HG02938 (cell line): ENCODE data around the gene LST1.
A peak's percentile ranks its signal among the peaks of the same experiment; 100 is the strongest.

Source experiments
- ATAC-seq: cut with Tn5 transposase; IDR thresholded peaks from one replicate; pipeline ENCODE4 v1.9.1; 2021; ENCODE audit warnings: mild to moderate bottlenecking, moderate library complexity; ENCODE audit not compliant: unreplicated experiment

The LST1 gene

DNA sequence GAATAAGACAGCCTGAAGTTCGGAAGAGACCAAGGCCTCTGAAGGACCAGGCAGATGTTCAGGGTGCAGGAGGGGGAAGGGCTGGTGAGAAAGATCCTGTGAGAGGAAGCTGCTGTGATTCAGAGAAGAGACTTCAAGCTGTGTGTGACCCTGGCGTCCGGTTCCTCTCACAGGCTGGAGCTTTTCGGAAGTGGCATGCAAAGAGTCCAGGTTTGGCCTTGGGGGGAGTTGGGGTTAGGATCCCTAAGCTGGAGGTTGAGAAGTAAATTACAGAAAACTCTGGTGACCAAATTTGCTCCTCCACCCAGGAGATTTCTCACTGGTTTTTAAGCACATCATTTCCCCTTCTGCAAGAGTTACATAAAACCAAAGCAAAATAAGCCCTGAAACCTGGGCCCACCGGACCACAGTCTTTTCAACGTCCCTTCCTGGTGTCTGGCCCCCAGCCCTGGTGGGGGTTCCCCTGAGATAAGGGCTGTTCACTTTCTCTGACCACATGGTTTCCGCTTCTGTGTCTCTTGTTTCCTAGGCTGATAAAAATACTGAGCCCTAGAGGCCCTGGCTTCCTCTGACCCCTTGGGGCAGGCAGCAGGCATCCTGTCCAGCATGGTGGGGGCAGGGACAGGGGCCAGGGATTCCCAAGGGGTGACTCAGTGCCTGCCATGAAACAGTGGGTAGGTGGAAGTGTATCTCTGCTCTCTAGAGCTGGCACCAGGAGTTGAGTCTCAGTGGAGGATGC lies 25.9 kb upstream of the LST1 start:
- ATAC-seq, result peak; percentile 52

DNA sequence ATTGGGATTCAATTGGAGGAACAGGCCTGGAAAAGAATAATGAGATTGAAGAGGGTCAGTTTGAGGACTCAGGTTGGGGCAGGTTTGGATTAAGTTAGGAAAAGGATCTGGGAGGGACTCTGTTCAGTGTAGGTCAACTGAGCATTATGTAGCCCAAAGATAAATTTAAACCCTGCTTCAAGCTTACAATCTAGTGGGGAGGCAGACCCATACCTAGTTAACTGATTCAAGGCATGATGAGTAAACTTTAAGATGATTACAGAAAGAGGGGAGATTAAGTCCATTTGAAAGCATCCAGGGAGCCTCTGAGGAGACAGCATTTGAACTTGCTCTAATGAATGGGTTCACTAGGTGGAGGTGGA lies 25.4 kb upstream of the LST1 start:
- no peak for ATAC-seq

DNA sequence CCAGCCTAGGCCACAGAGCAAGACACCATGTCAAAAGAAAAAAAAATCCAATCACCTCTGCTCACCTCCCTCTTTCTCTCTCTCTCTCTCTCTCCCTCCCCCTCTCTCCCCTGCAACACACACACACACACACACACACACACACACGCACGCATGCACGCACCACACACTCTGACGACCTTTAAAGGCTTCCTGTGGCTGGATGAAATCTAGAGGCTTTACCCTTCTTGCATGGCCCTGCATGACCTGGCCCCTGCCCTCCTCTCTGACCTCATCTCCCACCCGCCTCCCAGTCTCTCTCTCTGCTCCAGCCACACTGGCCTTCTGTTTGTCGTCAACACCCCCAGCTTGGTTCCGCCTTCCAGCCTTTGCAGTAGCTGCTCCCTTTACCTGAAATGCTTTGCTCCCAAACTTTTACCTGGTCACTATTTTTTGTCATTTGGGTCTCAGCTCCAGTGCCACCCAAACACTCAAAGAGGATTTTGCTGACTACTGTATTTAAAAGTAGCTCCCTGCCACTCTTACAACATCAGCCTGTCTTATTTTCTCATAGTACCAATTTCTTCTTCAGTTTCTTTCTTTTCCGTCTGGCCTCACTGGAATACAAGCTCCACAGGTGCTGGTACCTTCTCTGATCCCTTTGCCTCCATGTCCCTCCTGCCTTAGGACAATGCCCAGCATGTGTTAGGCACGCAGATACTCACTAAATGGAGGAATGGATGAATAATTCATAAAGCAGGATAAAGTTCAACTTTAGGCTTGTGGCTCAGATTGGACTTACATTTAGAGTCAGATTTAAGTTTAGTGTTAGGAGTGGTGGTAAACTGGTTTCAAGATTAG lies 18.3 kb upstream of the LST1 start:
- ATAC-seq, result no peak

DNA sequence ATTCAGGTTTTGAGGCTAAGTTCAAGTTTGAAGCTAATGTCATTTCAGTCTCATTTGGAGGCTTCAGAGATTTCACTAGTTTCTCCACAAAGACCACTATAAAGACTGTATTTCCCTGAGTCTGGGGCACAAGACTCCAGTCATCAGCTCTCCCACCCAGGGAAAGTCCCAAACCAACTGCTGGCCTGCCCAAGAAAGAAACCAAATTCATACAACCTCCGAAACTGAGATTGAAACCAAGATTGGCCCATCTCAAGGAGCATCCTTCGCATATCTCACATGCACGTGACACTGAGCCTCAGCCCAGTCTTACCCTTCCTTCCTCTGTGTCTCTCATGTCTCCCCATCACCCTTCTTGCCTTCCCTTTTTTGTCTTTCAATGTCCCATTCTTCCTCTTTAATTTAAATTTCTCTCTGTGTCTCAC lies 17.5 kb upstream of the LST1 start:
- peak; percentile 60 for ATAC-seq

DNA sequence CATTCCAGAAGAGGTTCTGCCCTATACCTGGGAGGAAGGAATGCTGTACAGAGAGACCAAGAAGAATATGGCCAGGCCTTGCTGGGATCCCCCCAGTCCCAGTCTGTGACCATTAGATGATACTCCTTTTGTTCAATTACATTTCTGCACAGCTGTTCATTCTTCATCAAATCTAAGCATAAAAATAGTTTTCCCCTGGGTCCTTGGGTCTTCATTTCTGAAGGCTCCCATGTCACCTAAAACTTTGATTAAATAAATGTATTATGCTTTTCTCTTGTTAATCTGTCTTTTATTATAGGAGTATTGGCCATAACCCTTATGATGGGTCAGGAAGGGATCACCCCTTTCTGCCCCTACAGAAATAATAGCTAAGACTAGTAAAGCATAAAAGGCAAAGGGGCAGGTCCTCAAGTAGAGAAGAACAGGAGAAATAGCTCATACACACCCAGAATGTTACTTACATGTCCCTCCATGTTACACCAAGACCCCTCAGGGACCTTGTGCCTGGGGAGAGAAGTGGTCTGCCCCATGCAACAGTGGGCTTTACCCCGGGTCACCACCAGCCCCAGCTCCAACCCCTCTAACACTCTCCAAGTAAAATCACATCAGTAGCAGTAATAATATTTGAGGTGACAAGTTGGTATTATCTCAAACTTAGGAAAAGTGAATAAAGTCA lies 16.1 kb upstream of the LST1 start:
- no peak for ATAC-seq

DNA sequence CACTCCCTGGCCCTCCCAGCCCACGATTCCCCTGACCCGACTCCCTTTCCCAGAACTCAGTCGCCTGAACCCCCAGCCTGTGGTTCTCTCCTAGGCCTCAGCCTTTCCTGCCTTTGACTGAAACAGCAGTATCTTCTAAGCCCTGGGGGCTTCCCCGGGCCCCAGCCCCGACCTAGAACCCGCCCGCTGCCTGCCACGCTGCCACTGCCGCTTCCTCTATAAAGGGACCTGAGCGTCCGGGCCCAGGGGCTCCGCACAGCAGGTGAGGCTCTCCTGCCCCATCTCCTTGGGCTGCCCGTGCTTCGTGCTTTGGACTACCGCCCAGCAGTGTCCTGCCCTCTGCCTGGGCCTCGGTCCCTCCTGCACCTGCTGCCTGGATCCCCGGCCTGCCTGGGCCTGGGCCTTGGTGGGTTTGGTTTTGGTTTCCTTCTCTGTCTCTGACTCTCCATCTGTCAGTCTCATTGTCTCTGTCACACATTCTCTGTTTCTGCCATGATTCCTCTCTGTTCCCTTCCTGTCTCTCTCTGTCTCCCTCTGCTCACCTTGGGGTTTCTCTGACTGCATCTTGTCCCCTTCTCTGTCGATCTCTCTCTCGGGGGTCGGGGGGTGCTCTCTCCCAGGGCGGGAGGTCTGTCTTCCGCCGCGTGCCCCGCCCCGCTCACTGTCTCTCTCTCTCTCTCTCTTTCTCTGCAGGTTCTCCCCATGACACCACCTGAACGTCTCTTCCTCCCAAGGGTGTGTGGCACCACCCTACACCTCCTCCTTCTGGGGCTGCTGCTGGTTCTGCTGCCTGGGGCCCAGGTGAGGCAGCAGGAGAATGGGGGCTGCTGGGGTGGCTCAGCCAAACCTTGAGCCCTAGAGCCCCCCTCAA lies 13.8 kb upstream of the LST1 start, which contains the start of gene LTA:
TSS of gene LTA (plus strand) at position 249 of the 871 bp plus-strand sequence. CDS start at position 703, 454 bp downstream.
- no peak for ATAC-seq

DNA sequence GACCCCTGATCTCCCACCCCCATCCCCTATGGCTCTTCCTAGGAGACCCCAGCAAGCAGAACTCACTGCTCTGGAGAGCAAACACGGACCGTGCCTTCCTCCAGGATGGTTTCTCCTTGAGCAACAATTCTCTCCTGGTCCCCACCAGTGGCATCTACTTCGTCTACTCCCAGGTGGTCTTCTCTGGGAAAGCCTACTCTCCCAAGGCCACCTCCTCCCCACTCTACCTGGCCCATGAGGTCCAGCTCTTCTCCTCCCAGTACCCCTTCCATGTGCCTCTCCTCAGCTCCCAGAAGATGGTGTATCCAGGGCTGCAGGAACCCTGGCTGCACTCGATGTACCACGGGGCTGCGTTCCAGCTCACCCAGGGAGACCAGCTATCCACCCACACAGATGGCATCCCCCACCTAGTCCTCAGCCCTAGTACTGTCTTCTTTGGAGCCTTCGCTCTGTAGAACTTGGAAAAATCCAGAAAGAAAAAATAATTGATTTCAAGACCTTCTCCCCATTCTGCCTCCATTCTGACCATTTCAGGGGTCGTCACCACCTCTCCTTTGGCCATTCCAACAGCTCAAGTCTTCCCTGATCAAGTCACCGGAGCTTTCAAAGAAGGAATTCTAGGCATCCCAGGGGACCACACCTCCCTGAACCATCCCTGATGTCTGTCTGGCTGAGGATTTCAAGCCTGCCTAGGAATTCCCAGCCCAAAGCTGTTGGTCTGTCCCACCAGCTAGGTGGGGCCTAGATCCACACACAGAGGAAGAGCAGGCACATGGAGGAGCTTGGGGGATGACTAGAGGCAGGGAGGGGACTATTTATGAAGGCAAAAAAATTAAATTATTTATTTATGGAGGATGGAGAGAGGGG lies 12.6 kb upstream of the LST1 start:
- no peak for ATAC-seq

DNA sequence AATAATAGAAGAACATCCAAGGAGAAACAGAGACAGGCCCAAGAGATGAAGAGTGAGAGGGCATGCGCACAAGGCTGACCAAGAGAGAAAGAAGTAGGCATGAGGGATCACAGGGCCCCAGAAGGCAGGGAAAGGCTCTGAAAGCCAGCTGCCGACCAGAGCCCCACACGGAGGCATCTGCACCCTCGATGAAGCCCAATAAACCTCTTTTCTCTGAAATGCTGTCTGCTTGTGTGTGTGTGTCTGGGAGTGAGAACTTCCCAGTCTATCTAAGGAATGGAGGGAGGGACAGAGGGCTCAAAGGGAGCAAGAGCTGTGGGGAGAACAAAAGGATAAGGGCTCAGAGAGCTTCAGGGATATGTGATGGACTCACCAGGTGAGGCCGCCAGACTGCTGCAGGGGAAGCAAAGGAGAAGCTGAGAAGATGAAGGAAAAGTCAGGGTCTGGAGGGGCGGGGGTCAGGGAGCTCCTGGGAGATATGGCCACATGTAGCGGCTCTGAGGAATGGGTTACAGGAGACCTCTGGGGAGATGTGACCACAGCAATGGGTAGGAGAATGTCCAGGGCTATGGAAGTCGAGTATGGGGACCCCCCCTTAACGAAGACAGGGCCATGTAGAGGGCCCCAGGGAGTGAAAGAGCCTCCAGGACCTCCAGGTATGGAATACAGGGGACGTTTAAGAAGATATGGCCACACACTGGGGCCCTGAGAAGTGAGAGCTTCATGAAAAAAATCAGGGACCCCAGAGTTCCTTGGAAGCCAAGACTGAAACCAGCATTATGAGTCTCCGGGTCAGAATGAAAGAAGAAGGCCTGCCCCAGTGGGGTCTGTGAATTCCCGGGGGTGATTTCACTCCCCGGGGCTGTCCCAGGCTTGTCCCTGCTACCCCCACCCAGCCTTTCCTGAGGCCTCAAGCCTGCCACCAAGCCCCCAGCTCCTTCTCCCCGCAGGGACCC lies 11.7 kb upstream of the LST1 start:
- no peak for ATAC-seq

DNA sequence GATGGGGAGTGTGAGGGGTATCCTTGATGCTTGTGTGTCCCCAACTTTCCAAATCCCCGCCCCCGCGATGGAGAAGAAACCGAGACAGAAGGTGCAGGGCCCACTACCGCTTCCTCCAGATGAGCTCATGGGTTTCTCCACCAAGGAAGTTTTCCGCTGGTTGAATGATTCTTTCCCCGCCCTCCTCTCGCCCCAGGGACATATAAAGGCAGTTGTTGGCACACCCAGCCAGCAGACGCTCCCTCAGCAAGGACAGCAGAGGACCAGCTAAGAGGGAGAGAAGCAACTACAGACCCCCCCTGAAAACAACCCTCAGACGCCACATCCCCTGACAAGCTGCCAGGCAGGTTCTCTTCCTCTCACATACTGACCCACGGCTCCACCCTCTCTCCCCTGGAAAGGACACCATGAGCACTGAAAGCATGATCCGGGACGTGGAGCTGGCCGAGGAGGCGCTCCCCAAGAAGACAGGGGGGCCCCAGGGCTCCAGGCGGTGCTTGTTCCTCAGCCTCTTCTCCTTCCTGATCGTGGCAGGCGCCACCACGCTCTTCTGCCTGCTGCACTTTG lies 10.7 kb upstream of the LST1 start, which contains the start of gene TNF:
TSS of gene TNF (plus strand) at position 231 of the 567 bp plus-strand sequence. CDS start at position 408, 177 bp downstream.
- ATAC-seq, result no peak

DNA sequence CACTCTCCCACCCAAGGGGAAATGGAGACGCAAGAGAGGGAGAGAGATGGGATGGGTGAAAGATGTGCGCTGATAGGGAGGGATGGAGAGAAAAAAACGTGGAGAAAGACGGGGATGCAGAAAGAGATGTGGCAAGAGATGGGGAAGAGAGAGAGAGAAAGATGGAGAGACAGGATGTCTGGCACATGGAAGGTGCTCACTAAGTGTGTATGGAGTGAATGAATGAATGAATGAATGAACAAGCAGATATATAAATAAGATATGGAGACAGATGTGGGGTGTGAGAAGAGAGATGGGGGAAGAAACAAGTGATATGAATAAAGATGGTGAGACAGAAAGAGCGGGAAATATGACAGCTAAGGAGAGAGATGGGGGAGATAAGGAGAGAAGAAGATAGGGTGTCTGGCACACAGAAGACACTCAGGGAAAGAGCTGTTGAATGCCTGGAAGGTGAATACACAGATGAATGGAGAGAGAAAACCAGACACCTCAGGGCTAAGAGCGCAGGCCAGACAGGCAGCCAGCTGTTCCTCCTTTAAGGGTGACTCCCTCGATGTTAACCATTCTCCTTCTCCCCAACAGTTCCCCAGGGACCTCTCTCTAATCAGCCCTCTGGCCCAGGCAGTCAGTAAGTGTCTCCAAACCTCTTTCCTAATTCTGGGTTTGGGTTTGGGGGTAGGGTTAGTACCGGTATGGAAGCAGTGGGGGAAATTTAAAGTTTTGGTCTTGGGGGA lies 10.0 kb upstream of the LST1 start:
- ATAC-seq, result no peak

DNA sequence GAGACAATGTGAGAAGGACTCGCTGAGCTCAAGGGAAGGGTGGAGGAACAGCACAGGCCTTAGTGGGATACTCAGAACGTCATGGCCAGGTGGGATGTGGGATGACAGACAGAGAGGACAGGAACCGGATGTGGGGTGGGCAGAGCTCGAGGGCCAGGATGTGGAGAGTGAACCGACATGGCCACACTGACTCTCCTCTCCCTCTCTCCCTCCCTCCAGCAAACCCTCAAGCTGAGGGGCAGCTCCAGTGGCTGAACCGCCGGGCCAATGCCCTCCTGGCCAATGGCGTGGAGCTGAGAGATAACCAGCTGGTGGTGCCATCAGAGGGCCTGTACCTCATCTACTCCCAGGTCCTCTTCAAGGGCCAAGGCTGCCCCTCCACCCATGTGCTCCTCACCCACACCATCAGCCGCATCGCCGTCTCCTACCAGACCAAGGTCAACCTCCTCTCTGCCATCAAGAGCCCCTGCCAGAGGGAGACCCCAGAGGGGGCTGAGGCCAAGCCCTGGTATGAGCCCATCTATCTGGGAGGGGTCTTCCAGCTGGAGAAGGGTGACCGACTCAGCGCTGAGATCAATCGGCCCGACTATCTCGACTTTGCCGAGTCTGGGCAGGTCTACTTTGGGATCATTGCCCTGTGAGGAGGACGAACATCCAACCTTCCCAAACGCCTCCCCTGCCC lies 9.0 kb upstream of the LST1 start:
- no peak for ATAC-seq

DNA sequence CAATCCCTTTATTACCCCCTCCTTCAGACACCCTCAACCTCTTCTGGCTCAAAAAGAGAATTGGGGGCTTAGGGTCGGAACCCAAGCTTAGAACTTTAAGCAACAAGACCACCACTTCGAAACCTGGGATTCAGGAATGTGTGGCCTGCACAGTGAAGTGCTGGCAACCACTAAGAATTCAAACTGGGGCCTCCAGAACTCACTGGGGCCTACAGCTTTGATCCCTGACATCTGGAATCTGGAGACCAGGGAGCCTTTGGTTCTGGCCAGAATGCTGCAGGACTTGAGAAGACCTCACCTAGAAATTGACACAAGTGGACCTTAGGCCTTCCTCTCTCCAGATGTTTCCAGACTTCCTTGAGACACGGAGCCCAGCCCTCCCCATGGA lies 8.5 kb upstream of the LST1 start:
- no peak for ATAC-seq

DNA sequence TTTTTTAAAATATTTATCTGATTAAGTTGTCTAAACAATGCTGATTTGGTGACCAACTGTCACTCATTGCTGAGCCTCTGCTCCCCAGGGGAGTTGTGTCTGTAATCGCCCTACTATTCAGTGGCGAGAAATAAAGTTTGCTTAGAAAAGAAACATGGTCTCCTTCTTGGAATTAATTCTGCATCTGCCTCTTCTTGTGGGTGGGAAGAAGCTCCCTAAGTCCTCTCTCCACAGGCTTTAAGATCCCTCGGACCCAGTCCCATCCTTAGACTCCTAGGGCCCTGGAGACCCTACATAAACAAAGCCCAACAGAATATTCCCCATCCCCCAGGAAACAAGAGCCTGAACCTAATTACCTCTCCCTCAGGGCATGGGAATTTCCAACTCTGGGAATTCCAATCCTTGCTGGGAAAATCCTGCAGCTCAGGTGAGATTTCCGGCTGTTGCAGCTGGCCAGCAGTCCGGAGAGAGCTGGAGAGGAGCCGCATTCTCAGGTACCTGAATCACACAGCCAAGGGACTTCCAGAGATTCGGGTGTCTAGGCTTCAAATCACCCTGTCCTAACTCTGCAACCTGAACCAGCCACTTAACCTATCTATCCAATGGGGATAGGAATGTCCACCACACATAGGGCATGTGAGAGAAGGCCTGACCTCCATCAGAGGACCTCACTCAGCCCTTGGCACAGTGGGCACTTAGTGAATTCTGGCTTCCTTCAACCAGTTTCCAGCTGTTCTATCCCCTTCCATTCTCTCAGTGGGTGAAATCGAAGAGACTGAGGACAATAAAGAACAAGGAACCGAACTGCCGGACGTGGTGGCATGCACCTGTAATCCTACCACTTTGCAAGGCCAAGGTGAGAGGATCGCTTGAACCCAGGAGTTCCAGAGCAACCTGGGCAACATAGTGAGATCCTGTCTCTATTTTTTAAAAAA lies 7.6 kb upstream of the LST1 start:
- no peak for ATAC-seq

DNA sequence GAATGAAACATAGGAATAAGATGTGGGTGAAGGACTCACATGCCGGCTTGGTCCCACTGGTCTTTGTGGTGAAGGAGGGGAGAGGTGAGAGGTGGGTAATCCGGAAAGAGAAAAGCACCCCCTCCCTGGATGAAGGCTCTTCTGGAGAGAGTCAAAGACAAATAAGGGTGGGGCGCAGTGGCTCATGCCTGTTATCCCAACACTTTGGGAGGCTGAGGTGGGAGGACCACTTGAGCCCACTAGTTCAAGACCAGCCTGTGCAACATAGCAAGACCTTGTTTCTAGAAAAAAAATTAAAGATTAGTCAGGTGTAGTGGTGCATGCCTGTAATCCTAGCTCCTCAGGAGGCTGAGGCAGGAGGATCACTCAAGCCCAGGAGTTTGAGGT lies 7.0 kb upstream of the LST1 start:
- no peak for ATAC-seq

DNA sequence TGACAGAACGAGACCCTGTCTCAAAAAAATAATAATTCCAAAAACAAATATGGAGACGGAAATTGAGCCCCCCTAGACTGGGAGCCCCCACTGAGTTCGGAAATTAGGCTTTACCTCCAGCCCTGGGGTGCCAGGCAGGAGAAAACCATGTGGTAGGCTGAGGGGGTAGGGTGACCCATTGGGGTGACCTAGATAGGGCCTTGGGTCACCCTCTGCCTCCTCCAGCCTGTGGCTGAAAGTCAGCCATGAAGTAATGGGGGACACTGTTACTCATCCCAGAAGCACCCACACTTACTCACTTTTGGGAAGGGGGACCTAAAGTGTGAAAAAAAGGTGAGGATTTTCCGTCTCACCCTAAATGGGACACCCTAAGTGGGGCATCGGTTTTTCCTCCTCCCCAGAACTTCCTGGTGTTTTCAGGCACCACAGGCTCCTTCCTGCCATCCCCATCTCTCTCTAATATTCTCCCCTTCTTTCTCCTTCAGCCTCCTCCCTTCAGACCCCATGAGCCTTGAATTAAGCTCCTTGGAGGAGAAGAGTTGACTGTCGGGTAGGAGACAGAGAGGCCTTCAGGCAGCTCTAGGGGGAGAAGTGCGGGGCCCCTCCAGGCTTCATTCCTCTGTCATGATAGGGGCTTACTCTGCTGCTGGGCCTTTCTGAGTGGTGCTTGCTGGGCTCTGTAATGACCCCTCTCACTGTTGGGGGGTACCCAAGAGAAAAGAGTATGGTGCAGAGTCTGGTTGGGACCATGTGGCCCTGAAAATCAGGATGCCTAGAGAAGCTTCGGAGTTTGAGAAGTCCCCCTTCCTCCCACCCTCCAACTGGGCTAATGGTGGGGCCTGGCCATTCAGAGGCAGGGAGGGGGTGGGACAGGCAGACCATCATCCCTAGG lies 6.3 kb upstream of the LST1 start:
- no peak for ATAC-seq
